ENCODE measurements around the gene HS3ST5.

The HS3ST5 gene

GRCh38 chr6:114361036-114361435 is 18.2 kb upstream of the HS3ST5 start:
- Histone ChIP-seq H3K14ac (ENCODE audit: low read length in 2 of 2) (no peak overlapping the region), H3K79me1 (replicated peaks; ENCODE audit: low read length, poor library complexity, severe bottlenecking) (no peaks in the 10 kb centered on the region), H2AFZ (ENCODE audit: low read depth, low read length) (no peak overlapping the region), H3K4ac (ENCODE audit: low read depth in 1 of 2, low read length in 2 of 2) (no peak overlapping the region), H2BK15ac (ENCODE audit: low read depth, poor library complexity, severe bottlenecking) (no peak overlapping the region), H2BK12ac (ENCODE audit: low read length in 2 of 2) (no peak overlapping the region), H2BK120ac (ENCODE audit: low read depth, low read length) (no peak overlapping the region), H3K4me1 (ENCODE audit: control insufficient read depth, insufficient read depth, low read depth, low read length) (no peaks in the 10 kb centered on the region), H3K23ac (ENCODE audit: low read length in 2 of 2) (no peak overlapping the region), H4K8ac (ENCODE audit: low read length) (no peak overlapping the region), H3K36me3 (ENCODE audit: control insufficient read depth in 1 of 2, insufficient read depth in 2 of 2, low read depth in 1 of 2, low read length in 2 of 2) (no peaks in the 10 kb centered on the region), H3K4me3 (ENCODE audit: insufficient read depth in 1 of 2, low read depth in 1 of 2, low read length in 2 of 2) (no peak overlapping the region), H3K9ac (ENCODE audit: low read length) (no peak overlapping the region), H3K18ac (ENCODE audit: low read depth in 1 of 2, low read length in 2 of 2) (no peak overlapping the region), H2AK5ac (ENCODE audit: low read length, severe bottlenecking) (no peak overlapping the region), H3K27ac (ENCODE audit: low read length, poor library complexity, severe bottlenecking) (no peak overlapping the region), H4K91ac (ENCODE audit: low read length) (no peak overlapping the region), H3K27me3 (ENCODE audit: control insufficient read depth in 1 of 2, insufficient read depth in 1 of 2, low read length in 2 of 2) (no peaks in the 10 kb centered on the region), H3K4me2 (ENCODE audit: low read length, poor library complexity, severe bottlenecking) (no peak overlapping the region), H3K9me3 (ENCODE audit: control insufficient read depth, low read length) (no peaks in the 10 kb centered on the region), H2BK5ac (ENCODE audit: low read depth, low read length, poor library complexity, severe bottlenecking) (no peak overlapping the region)
- 85% methylated on average over 1 of the region's 1 CpG for WGBS
- no peak for DNase-seq

- no peak overlapping the region for H4K91ac ChIP-seq (ENCODE audit: low read length)
- H2BK120ac ChIP-seq (ENCODE audit: low read depth, low read length) = no peak overlapping the region
- H3K18ac ChIP-seq (ENCODE audit: low read depth in 1 of 2, low read length in 2 of 2) = no peak overlapping the region
- H3K36me3 ChIP-seq (ENCODE audit: control insufficient read depth in 1 of 2, insufficient read depth in 2 of 2, low read depth in 1 of 2, low read length in 2 of 2) = no peaks in the 10 kb centered on the region
- H3K4me1 ChIP-seq (ENCODE audit: control insufficient read depth, insufficient read depth, low read depth, low read length) = no peaks in the 10 kb centered on the region
- no peaks in the 10 kb centered on the region for H3K79me1 ChIP-seq (replicated peaks; ENCODE audit: low read length, poor library complexity, severe bottlenecking)
- no peak overlapping the region for H3K23ac ChIP-seq (ENCODE audit: low read length in 2 of 2)
- H4K8ac ChIP-seq (ENCODE audit: low read length) = no peak overlapping the region
- H2AFZ ChIP-seq (ENCODE audit: low read depth, low read length) = no peak overlapping the region
- no peak overlapping the region for H3K27ac ChIP-seq (ENCODE audit: low read length, poor library complexity, severe bottlenecking)
- H3K4me2 ChIP-seq (ENCODE audit: low read length, poor library complexity, severe bottlenecking) = no peak overlapping the region
- H3K14ac ChIP-seq (ENCODE audit: low read length in 2 of 2) = no peak overlapping the region
- H3K9ac ChIP-seq (ENCODE audit: low read length) = no peak overlapping the region
- no peak overlapping the region for H2BK12ac ChIP-seq (ENCODE audit: low read length in 2 of 2)
- no peak overlapping the region for H2BK5ac ChIP-seq (ENCODE audit: low read depth, low read length, poor library complexity, severe bottlenecking)
- H3K4ac ChIP-seq (ENCODE audit: low read depth in 1 of 2, low read length in 2 of 2) = no peak overlapping the region
- peaks cover 0 to 4% of the 10 kb centered on the region in 2 experiments for H3K27me3 ChIP-seq (ENCODE audit: control insufficient read depth in 1 of 2, insufficient read depth in 1 of 2, low read length in 2 of 2)
- no peak for DNase-seq
- no peak overlapping the region for H2BK15ac ChIP-seq (ENCODE audit: low read depth, poor library complexity, severe bottlenecking)
- no peak overlapping the region for H3K4me3 ChIP-seq (ENCODE audit: insufficient read depth in 1 of 2, low read depth in 1 of 2, low read length in 2 of 2)
- H3K9me3 ChIP-seq (ENCODE audit: control insufficient read depth, low read length) = no peaks in the 10 kb centered on the region
- H2AK5ac ChIP-seq (ENCODE audit: low read length, severe bottlenecking) = no peak overlapping the region
Measured at GRCh38 chr6:114355300-114355699, 12.5 kb upstream of the HS3ST5 start.

GRCh38 chr6:114354482-114354881 is 11.7 kb upstream of the HS3ST5 start:
- Histone ChIP-seq H3K4ac (ENCODE audit: low read depth in 1 of 2, low read length in 2 of 2) (no peak overlapping the region), H2BK12ac (ENCODE audit: low read length in 2 of 2) (no peak overlapping the region), H3K4me2 (ENCODE audit: low read length, poor library complexity, severe bottlenecking) (no peak overlapping the region), H2AK5ac (ENCODE audit: low read length, severe bottlenecking) (no peak overlapping the region), H2BK15ac (ENCODE audit: low read depth, poor library complexity, severe bottlenecking) (no peak overlapping the region), H3K9me3 (ENCODE audit: control insufficient read depth, low read length) (no peaks in the 10 kb centered on the region), H3K18ac (ENCODE audit: low read depth in 1 of 2, low read length in 2 of 2) (no peak overlapping the region), H3K4me3 (ENCODE audit: insufficient read depth in 1 of 2, low read depth in 1 of 2, low read length in 2 of 2) (no peak overlapping the region), H3K27ac (ENCODE audit: low read length, poor library complexity, severe bottlenecking) (no peak overlapping the region), H3K9ac (ENCODE audit: low read length) (no peak overlapping the region), H3K27me3 (ENCODE audit: control insufficient read depth in 1 of 2, insufficient read depth in 1 of 2, low read length in 2 of 2) (peaks cover 0 to 4% of the 10 kb centered on the region in 2 experiments), H2BK5ac (ENCODE audit: low read depth, low read length, poor library complexity, severe bottlenecking) (no peak overlapping the region), H2BK120ac (ENCODE audit: low read depth, low read length) (no peak overlapping the region), H4K91ac (ENCODE audit: low read length) (no peak overlapping the region), H3K79me1 (replicated peaks; ENCODE audit: low read length, poor library complexity, severe bottlenecking) (no peaks in the 10 kb centered on the region), H3K23ac (ENCODE audit: low read length in 2 of 2) (no peak overlapping the region), H2AFZ (ENCODE audit: low read depth, low read length) (no peak overlapping the region), H3K14ac (ENCODE audit: low read length in 2 of 2) (no peak overlapping the region), H4K8ac (ENCODE audit: low read length) (no peak overlapping the region), H3K4me1 (ENCODE audit: control insufficient read depth, insufficient read depth, low read depth, low read length) (no peaks in the 10 kb centered on the region), H3K36me3 (ENCODE audit: control insufficient read depth in 1 of 2, insufficient read depth in 2 of 2, low read depth in 1 of 2, low read length in 2 of 2) (no peaks in the 10 kb centered on the region)
- DNase-seq = no peak
- 97% methylated on average over 2 of the region's 2 CpGs for WGBS

GRCh38 chr6:114346451-114346850 is 3.6 kb upstream of the HS3ST5 start:
- 84% methylated on average over 2 of the region's 4 CpGs for WGBS
- peaks cover 12% of the 10 kb centered on the region for H3K4me1 ChIP-seq (ENCODE audit: control insufficient read depth, insufficient read depth, low read depth, low read length)
- H3K14ac ChIP-seq (ENCODE audit: low read length in 2 of 2) = no peak overlapping the region
- H3K4me2 ChIP-seq (ENCODE audit: low read length, poor library complexity, severe bottlenecking) = no peak overlapping the region
- no peak overlapping the region for H3K9ac ChIP-seq (ENCODE audit: low read length)
- H3K4ac ChIP-seq (ENCODE audit: low read depth in 1 of 2, low read length in 2 of 2) = no peak overlapping the region
- peaks cover 7% of the 10 kb centered on the region for H3K79me1 ChIP-seq (replicated peaks; ENCODE audit: low read length, poor library complexity, severe bottlenecking)
- no peak overlapping the region for H3K18ac ChIP-seq (ENCODE audit: low read depth in 1 of 2, low read length in 2 of 2)
- H3K36me3 ChIP-seq (ENCODE audit: control insufficient read depth in 1 of 2, insufficient read depth in 2 of 2, low read depth in 1 of 2, low read length in 2 of 2) = no peaks in the 10 kb centered on the region
- H2BK15ac ChIP-seq (ENCODE audit: low read depth, poor library complexity, severe bottlenecking) = no peak overlapping the region
- H2BK5ac ChIP-seq (ENCODE audit: low read depth, low read length, poor library complexity, severe bottlenecking) = no peak overlapping the region
- H4K91ac ChIP-seq (ENCODE audit: low read length) = no peak overlapping the region
- no peak overlapping the region for H4K8ac ChIP-seq (ENCODE audit: low read length)
- H2AK5ac ChIP-seq (ENCODE audit: low read length, severe bottlenecking) = no peak overlapping the region
- no peak overlapping the region for H2BK12ac ChIP-seq (ENCODE audit: low read length in 2 of 2)
- H3K9me3 ChIP-seq (ENCODE audit: control insufficient read depth, low read length) = no peaks in the 10 kb centered on the region
- no peak overlapping the region for H3K23ac ChIP-seq (ENCODE audit: low read length in 2 of 2)
- no peak overlapping the region for H2BK120ac ChIP-seq (ENCODE audit: low read depth, low read length)
- no peak for DNase-seq
- no peak overlapping the region for H3K27ac ChIP-seq (ENCODE audit: low read length, poor library complexity, severe bottlenecking)
- H2AFZ ChIP-seq (ENCODE audit: low read depth, low read length) = no peak overlapping the region
- H3K4me3 ChIP-seq (ENCODE audit: insufficient read depth in 1 of 2, low read depth in 1 of 2, low read length in 2 of 2) = no peak overlapping the region
- peaks cover 0 to 26% of the 10 kb centered on the region in 2 experiments for H3K27me3 ChIP-seq (ENCODE audit: control insufficient read depth in 1 of 2, insufficient read depth in 1 of 2, low read length in 2 of 2)
